Motor neuron (in vitro differentiated cells): ENCODE results near the gene JMJD7. TPM values are rescaled to one million over a fixed set of nuclear protein-coding genes. Genes with fewer than 3 reads are reported as not detected.

Experiments
- ATAC-seq, 8 experiments: fragments of 200-7000 bp; cut with Tn5 transposase; replicated peaks in 6 of 8; 2 replicates each; pipeline ENCODE4 v1.8.0; 2021; ENCODE audit warnings: mild to moderate bottlenecking in 8 of 8, moderate library complexity in 8 of 8
- H3K27ac ChIP-seq, 2 donors: fragments of 250-450 bp; sonication (Bioruptor Pico); 2 replicates each; pipeline ENCODE4 v1.9.0; 2021; ENCODE audit warnings: antibody characterized with exemption in 2 of 2, mild to moderate bottlenecking in 2 of 2, moderate library complexity in 1 of 2
- H3K4me1 ChIP-seq, 2 donors: fragments of 250-450 bp; sonication (Bioruptor Pico); replicated peaks in 1 of 2; 2 replicates each; pipeline ENCODE4 v1.6.1; 2021; ENCODE audit warnings: antibody characterized with exemption in 2 of 2, mild to moderate bottlenecking in 2 of 2, moderate library complexity in 1 of 2
- H3K4me3 ChIP-seq, 5 donors: fragments of 250-450 bp; sonication (Bioruptor Pico); 2 replicates each; pipeline ENCODE4 v1.9.0; 2021; ENCODE audit warnings: antibody characterized with exemption in 5 of 5, mild to moderate bottlenecking in 5 of 5, moderate library complexity in 4 of 5
- WGBS, 10 experiments: fragments of 450-650 bp; shearing (Covaris generic); methylation state at CpG; one replicate each; pipeline ENCODE4 v1.0.0; 2022; 5-methylcytosine and 5-hydroxymethylcytosine counted together
- in situ Hi-C, 9 experiments: fragments of 400-800 bp; cut with MboI; loops; one replicate each; pipeline ENCODE4 v1.15.0; 2021; ENCODE audit warnings: low sequenced_read_pairs in 9 of 9, low pct_unique_long_range_greater_than_20kb in 2 of 9; ENCODE audit not compliant: unreplicated experiment in 9 of 9
- total RNA-seq, 8 experiments: library from RNA; unstranded; fragments of 300-600 nt; gene quantifications; 2 replicates each; pipeline versions ENCODE4 v1.2.3 to v1.2.4, GENCODE V29; 2022

JMJD7 gene
- total RNA-seq, 8 experiments from 2014 or later = 4.0 to 8.8 (median 5.7) TPM

DNA sequence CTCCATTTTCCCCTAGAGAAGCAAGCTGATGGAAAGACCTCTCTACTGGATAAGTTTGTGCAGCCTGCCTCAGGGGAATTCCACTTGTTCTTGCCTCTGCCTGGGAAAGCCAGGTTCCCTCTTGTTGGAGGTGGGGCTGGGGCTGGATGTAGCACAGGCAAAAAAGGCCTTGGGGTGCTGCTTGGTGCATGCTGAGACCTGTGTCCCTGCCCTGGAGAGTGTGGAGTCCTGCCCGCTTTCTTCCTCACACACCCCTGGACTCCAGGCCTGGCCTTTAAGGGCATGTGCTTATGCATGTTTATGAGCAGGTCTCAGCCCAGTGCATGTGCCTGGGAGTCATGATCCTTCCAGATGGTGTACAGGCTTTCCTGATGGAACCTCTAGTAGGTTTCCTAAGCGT, 23.5 kb upstream of the JMJD7 start:
- in situ Hi-C loops = loop anchor here in 4 of 9 experiments (25.0 kb wide), 1 partner anchor 242 kb away; the partner anchor contains the start of gene TYRO3 (in 4 of the 4)
- ATAC-seq = peak in 5 of 8 experiments; percentile 24 to 98 (median 95)

DNA sequence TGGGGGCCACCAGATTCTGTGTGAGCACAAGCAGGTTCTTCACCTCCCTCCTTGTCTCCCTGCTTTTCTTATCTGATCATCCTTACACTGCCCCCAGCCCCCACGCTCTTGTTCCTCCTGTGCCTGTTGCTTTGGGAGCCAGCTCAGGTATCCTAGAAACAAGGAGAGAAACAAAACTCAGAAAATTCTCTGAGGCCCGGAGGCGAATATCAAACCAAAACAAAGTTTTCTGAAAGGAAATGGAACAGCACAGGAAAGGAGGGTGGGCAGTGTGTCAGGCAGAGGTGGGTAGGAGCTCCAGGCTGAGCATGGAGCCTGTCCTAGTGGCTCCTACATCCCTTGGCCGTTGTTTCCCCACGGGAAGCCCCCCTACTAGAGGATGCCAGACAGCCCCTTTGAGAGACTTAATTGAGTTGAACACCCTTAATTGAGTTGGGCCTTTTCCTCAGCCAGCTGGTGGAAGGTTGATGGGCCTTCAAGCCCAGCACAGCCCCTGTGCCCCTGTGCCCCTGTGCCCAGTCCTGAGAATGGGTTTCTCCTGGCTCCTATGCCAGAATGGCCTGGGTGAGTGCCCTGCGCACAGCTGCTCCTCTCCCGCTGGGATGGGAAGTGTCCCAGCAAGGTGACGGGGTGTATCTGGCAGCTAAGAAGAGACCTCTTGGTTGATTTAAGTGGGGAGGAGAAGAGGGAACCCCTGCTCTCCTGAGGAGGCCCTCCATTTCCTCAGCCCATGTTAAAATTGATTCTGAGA, 22.8 kb upstream of the JMJD7 start:
- peak in 4 of 8 experiments; percentile 17 to 74 (median 41) for ATAC-seq
- WGBS, 10 experiments = 87 to 100% (median 100%) methylated on average over 1 to 4 of the region's 8 CpGs; no CpG with 5 or more reads in 4 of the 10 experiments

More for the DNA sequence above, 23.5 kb upstream of the JMJD7 start:
- WGBS, 10 experiments = 100% methylated on average over 1 of the region's 2 CpGs; no CpG with 5 or more reads in 9 of the 10 experiments
- H3K27ac ChIP-seq = no peak overlapping the region
- no peaks in the 10 kb centered on the region for H3K4me1 ChIP-seq
- H3K4me3 ChIP-seq = no peak overlapping the region

DNA sequence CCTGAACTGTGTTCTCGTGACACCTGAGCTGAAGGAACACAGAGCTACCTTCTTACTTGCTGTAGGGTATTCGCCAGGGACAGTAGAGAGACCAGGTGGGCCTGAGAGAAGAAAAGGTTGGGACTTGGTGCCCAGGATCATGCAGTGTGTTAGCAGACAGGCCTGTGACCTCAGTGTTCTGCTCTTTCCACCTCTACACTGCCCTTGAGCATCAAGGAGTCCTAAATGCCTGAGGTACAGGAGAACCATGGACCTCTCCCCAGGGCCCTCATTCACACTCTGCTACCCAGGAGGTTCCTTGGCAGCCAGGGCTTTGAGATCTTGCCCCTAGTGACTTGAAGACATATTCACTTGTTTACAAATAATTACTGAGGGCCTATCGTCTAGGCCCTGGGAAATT, 22.2 kb upstream of the JMJD7 start:
- Histone ChIP-seq H3K4me1 (no peaks in the 10 kb centered on the region), H3K27ac (no peak overlapping the region), H3K4me3 (no peak overlapping the region)
- in situ Hi-C loops = loop anchor here in 4 of 9 experiments (25.0 kb wide), 1 partner anchor 243 kb away; the partner anchor contains the start of gene TYRO3 (in 4 of the 4)
- ATAC-seq = no peak
- WGBS, 10 experiments = 79 to 100% (median 89%) methylated on average over 1 to 3 of the region's 3 CpGs; no CpG with 5 or more reads in 4 of the 10 experiments

More for the DNA sequence above, 22.8 kb upstream of the JMJD7 start:
- Histone ChIP-seq H3K27ac (no peak overlapping the region), H3K4me3 (no peak overlapping the region), H3K4me1 (no peaks in the 10 kb centered on the region)
- in situ Hi-C loops = loop anchor here in 4 of 9 experiments (25.0 kb wide), 1 partner anchor 243 kb away; the partner anchor contains the start of gene TYRO3 (in 4 of the 4)

DNA sequence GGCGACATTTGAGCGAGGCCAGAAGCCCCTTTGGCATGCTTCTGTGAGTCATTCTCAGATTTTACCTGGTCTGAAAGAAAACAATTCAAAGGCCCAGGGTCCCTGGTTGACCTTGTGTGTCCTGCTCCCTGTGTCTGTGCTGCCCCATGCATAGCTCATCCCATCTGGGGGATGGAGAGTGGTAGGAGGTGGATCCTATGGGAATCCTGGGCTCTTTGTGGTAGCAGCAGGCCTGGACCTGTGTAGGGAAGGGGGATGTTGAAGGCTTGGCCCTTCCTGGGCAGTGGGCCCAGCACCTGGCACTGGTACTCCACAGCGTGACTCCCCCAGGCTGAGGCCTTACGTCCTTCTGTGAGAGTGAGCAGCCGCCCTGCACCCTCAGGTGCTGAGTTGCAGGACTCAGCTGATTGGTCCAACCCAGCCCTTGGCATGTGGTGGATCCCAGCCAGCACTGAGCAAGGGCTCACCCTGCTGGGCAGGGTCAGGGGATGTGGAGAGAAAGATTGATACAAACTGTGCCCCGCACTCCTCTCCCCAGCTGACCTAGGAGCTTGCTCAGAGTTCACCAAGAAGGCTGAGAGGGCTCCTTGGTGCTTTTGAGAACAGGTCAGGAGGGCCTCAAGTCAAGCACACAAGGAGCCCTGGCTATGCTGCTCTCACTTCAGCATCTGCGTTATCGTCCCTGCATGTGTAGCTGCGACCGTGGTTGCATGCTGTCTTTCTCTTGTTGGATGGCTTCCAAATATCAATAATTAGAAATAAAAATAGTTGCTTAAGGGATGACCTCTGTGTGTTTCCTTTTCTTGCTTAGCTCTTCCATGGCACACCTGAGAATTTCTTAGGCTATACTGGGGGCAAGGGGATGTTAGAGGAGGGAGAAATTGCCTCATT, 21.4 kb upstream of the JMJD7 start:
- 21 to 100% (median 89%) methylated on average over 2 to 5 of the region's 10 CpGs; no CpG with 5 or more reads in 2 of the 10 experiments for WGBS, 10 experiments
- Histone ChIP-seq H3K4me1 (no peaks in the 10 kb centered on the region), H3K27ac (no peak overlapping the region), H3K4me3 (no peak overlapping the region)
- peak in 2 of 8 experiments; percentile 12 to 29 for ATAC-seq
- in situ Hi-C loops = loop anchor here in 4 of 9 experiments (25.0 kb wide), 1 partner anchor 244 kb away; the partner anchor contains the start of gene TYRO3 (in 4 of the 4)

DNA sequence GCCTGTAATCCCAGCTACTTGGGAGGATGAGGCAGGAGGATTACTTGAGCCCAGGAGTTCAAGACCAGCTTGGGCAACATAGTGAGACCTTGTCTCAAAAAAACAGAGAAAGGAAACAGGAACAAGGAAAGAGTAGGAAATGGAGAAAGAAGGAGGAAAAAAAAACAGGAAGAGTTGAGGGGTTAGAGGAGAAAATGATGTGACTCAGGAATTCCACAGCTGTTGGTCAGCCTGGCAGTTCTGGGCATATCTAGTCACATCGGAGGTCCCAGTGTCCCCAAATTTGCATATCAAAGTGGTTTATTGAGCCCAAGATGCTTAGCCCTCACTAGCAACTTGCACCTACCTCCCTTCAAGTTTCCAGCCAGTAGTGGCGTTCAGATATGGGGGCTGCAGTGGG, 18.8 kb upstream of the JMJD7 start:
- 0 to 80% (median 44%) methylated on average over 1 to 2 of the region's 2 CpGs; no CpG with 5 or more reads in 2 of the 10 experiments for WGBS, 10 experiments

GRCh38 chr15:41809526-41810220, 18.2 kb upstream of the JMJD7 start:
- ATAC-seq = no peak
- 17 to 100% (median 81%) methylated on average over 1 to 4 of the region's 12 CpGs; no CpG with 5 or more reads in 4 of the 10 experiments for WGBS, 10 experiments
- H3K27ac ChIP-seq = no peak overlapping the region
- H3K4me1 ChIP-seq = no peaks in the 10 kb centered on the region
- in situ Hi-C loops = loop anchor here in 5 of 9 experiments (10.0 to 25.0 kb wide), 2 partner anchors 247 to 255 kb away; partner anchors contain the start of gene TYRO3 (in 5 of the 5)
- H3K4me3 ChIP-seq = no peak overlapping the region

More for the DNA sequence above, 18.8 kb upstream of the JMJD7 start:
- Histone ChIP-seq H3K27ac (no peak overlapping the region), H3K4me1 (no peaks in the 10 kb centered on the region), H3K4me3 (no peak overlapping the region)
- ATAC-seq = no peak
- in situ Hi-C loops = loop anchor here in 4 of 9 experiments (25.0 kb wide), 1 partner anchor 247 kb away; the partner anchor contains the start of gene TYRO3 (in 4 of the 4)

DNA sequence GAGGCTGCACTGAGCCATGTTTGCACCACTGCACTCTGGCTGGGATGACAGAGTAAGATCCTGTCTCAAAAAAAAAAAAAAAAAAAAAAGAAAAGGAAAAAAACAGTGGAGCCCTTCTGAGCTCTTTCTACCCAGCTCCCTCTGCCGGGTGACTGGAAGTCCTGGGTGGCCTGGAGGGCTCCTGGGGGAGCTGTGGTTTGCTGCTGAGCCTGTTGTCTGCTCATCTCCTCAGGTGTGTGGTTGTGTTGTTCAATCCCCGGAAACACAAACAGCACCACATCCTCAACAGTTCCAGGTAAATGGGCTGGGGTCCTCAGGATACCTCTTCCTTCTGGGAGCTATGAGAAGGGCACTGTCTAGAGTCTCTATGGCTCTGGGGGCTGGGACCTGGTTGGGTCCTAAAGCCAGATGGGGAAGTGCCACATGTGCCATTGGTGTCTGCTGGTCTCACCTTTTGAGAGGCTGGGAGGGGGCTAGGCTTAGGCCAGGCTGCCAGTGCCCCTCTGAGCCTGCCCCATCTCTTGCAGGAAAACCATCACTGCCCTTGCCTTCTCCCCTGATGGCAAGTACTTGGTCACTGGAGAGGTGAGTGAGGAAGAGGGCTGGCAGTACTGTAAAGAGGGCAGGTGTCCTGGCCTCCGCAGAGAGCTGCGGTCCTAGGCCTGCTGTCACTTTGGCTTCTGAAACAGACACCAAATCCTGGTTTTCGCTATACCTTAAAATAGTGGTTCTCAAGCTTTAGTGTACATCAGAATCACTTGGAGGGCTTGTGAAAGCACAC, 17.1 kb upstream of the JMJD7 start:
- Histone ChIP-seq H3K4me1 (no peaks in the 10 kb centered on the region), H3K4me3 (no peak overlapping the region), H3K27ac (no peak overlapping the region)
- in situ Hi-C loops = loop anchor here in 5 of 9 experiments (10.0 to 25.0 kb wide), 2 partner anchors 249 to 256 kb away; partner anchors contain the start of gene TYRO3 (in 5 of the 5)
- 75 to 100% (median 91%) methylated on average over 1 to 4 of the region's 5 CpGs; no CpG with 5 or more reads in 6 of the 10 experiments for WGBS, 10 experiments
- ATAC-seq = peak in 7 of 8 experiments; percentile 18 to 50 (median 40)

- in situ Hi-C loops = loop anchor here in 5 of 9 experiments (10.0 to 25.0 kb wide), 2 partner anchors 249 to 257 kb away; partner anchors contain the start of gene TYRO3 (in 5 of the 5)
- Histone ChIP-seq H3K4me1 (no peaks in the 10 kb centered on the region), H3K27ac (no peak overlapping the region), H3K4me3 (no peak overlapping the region)
- 0 to 100% (median 56%) methylated on average over 1 to 7 of the region's 18 CpGs; no CpG with 5 or more reads in 2 of the 10 experiments for WGBS, 10 experiments
- peak; percentile 93 to 98 (median 97) for ATAC-seq
Observed at GRCh38 chr15:41811432-41812195, 16.3 kb upstream of the JMJD7 start.

DNA sequence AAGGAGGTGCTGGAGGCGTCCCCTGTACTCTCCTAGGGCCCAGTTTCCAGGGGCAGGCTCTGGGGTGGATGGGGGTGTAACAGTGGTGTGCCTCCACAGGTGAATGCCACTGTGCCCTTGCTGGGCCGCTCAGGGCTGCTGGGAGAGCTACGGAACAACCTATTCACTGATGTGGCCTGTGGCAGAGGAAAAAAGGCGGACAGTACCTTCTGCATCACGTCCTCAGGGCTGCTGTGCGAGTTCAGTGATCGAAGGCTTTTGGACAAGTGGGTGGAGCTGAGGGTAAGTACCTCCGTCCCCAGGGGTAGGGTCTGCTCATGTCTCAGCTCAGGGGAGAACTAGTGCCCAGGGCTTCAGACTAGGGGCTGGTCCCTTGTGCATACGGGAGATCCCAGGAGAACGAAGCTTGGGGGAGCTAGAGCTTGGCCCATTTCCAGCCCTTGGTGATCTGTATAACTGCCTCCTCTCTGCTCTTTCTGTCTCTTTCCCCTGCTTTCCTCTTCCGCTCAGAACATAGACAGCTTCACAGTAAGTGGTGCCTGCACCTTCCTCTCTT, 15.0 kb upstream of the JMJD7 start:
- in situ Hi-C loops = loop anchor here in 5 of 9 experiments (10.0 to 25.0 kb wide), 2 partner anchors 251 to 258 kb away; partner anchors contain the start of gene TYRO3 (in 5 of the 5)
- H3K27ac ChIP-seq = no peak overlapping the region
- no peak for ATAC-seq
- no peak overlapping the region for H3K4me3 ChIP-seq
- whole genome bisulfite sequencing, 10 experiments = 83 to 100% (median 96%) methylated on average over 1 to 7 of the region's 11 CpGs; no CpG with 5 or more reads in 2 of the 10 experiments
- H3K4me1 ChIP-seq = no peaks in the 10 kb centered on the region

GRCh38 chr15:41813426-41813825, 14.5 kb upstream of the JMJD7 start:
- in situ Hi-C loops = loop anchor here in 5 of 9 experiments (10.0 to 25.0 kb wide), 2 partner anchors 251 to 259 kb away; partner anchors contain the start of gene TYRO3 (in 5 of the 5)
- no peak overlapping the region for H3K27ac ChIP-seq
- H3K4me3 ChIP-seq = no peak overlapping the region
- no peaks in the 10 kb centered on the region for H3K4me1 ChIP-seq
- WGBS, 10 experiments = 40 to 100% (median 78%) methylated on average over 1 to 5 of the region's 8 CpGs; no CpG with 5 or more reads in 4 of the 10 experiments
- ATAC-seq = no peak
